HepG2 (cell line): ENCODE data around the gene MAPK13. TPM values are rescaled to one million over a fixed set of nuclear protein-coding genes. Genes with fewer than 3 reads are reported as not detected.

Experiments used
- ATAC-seq: fragments of 200-7000 bp; cut with Tn5 transposase; 3 replicates; pipeline ENCODE4 v1.9.1; 2020; ENCODE audit warnings: mild to moderate bottlenecking, moderate library complexity
- BruUV-seq: library from RNA; stranded (reverse); fragments of 400-500 nt; replicated peaks from 2 replicates; lab custom pipeline; 2021; lab: Mats Ljungman, UMichigan
- CTCF ChIA-PET: fragments of 300-600 bp; formaldehyde crosslinking; extraction: SDS; loops from one replicate; lab custom pipeline; 2021; ENCODE audit warnings: low total read pairs, inconsistent platforms, low intra/inter-chr PET ratio; lab: Yijun Ruan, JAX
- POLR2A ChIA-PET: fragments of 350-600 bp; sonication (Branson Sonifier 250); formaldehyde crosslinking; loops from one replicate; lab custom pipeline; 2020; ENCODE audit warnings: antibody characterized with exemption, inconsistent platforms; lab: Yijun Ruan, JAX
- DNase-seq: peaks from one replicate; pipeline ENCODE4 v3.0.0-alpha.2; 2015; ENCODE audit warnings: low spot score
- FAIRE-seq: peaks from 3 replicates; lab custom pipeline; 2011; peaks lifted over from hg19 to GRCh38; lab: Jason Lieb, UNC
- H2AFZ ChIP-seq: one replicate; pipeline ENCODE4 v1.6.1; 2011; ENCODE audit warnings: low read length, inconsistent platforms
- H3K27ac ChIP-seq: fragments of 300-600 bp; 3 replicates; pipeline ENCODE4 v1.8.0; 2011; ENCODE audit warnings: mixed run types, mild to moderate bottlenecking, mixed read lengths, low read length, inconsistent platforms; ENCODE audit not compliant: insufficient read depth; ENCODE audit errors: extremely low read length
- H3K27me3 ChIP-seq, 2 experiments: fragments of 200-600 bp in 1 of 2; 2 replicates in 1 of 2; 3 replicates in 1 of 2; pipeline versions ENCODE4 v1.6.0 to v1.8.0; 2011; ENCODE audit warnings: low read length in 2 of 2, mild to moderate bottlenecking in 2 of 2, moderate library complexity in 2 of 2, inconsistent platforms in 1 of 2; ENCODE audit not compliant: insufficient read depth in 2 of 2, control insufficient read depth in 1 of 2
- H3K36me3 ChIP-seq, 2 experiments: fragments of 200-600 bp in 1 of 2; replicated peaks in 1 of 2; 2 replicates in 1 of 2; 3 replicates in 1 of 2; pipeline versions ENCODE4 v1.5.1 to v1.8.0; 2011; ENCODE audit warnings: low read length in 2 of 2, inconsistent platforms in 1 of 2; ENCODE audit not compliant: insufficient read depth in 2 of 2, control insufficient read depth in 1 of 2
- H3K4me1 ChIP-seq: 2 replicates; pipeline ENCODE4 v1.5.1; 2012; ENCODE audit warnings: low read length, inconsistent platforms; ENCODE audit not compliant: insufficient read depth
- H3K4me2 ChIP-seq: 2 replicates; pipeline ENCODE4 v1.6.0; 2011; ENCODE audit warnings: low read depth, low read length, inconsistent platforms
- H3K4me3 ChIP-seq, 3 experiments: fragments of 200-600 bp in 1 of 3; sonication (generic), shearing (Covaris generic) in 1 of 3; replicated peaks in 1 of 3; 2 replicates each; pipeline ENCODE4 v1.5.1; 2011 to 2016; ENCODE audit warnings: low read length in 3 of 3, inconsistent platforms in 2 of 3, low read depth in 2 of 3, mild to moderate bottlenecking in 2 of 3, control low read depth in 1 of 3, mixed read lengths in 1 of 3; ENCODE audit not compliant: insufficient read depth in 1 of 3
- H3K79me2 ChIP-seq: one replicate; pipeline ENCODE4 v1.6.1; 2011; ENCODE audit warnings: low read length, inconsistent platforms; ENCODE audit not compliant: insufficient read depth
- H3K9ac ChIP-seq: 2 replicates; pipeline ENCODE4 v1.6.0; 2011; ENCODE audit warnings: mild to moderate bottlenecking, low read depth, low read length, inconsistent platforms; ENCODE audit not compliant: insufficient read depth
- H3K9me3 ChIP-seq: 2 replicates; pipeline ENCODE4 v1.5.1; 2012; ENCODE audit warnings: mild to moderate bottlenecking, low read length
- H4K20me1 ChIP-seq: 2 replicates; pipeline ENCODE4 v1.6.0; 2011; ENCODE audit warnings: inconsistent platforms, mild to moderate bottlenecking, low read length, moderate library complexity; ENCODE audit not compliant: insufficient read depth
- ARNT ChIP-seq: fragments of 450-650 bp; IDR thresholded peaks from 2 replicates; pipeline ENCODE4 v1.6.1; 2017
- DNMT1 ChIP-seq: sonication (generic); formaldehyde crosslinking; IDR thresholded peaks from 2 replicates; pipeline ENCODE4 v1.5.1; 2020; ENCODE audit warnings: mild to moderate bottlenecking, missing genetic modification reagents
- FLYWCH1 ChIP-seq: sonication (generic); formaldehyde crosslinking; IDR thresholded peaks from 2 replicates; pipeline ENCODE4 v1.8.1; 2023; ENCODE audit warnings: mild to moderate bottlenecking, missing genetic modification reagents
- FOXO1 ChIP-seq: sonication (generic); formaldehyde crosslinking; IDR thresholded peaks from 2 replicates; pipeline ENCODE4 v1.4.0; 2020; ENCODE audit warnings: missing genetic modification reagents
- KMT2B ChIP-seq: IDR thresholded peaks from 2 replicates; pipeline ENCODE4 v1.6.1; 2016; ENCODE audit warnings: missing genetic modification reagents, missing compliant biosample characterization
- TAF15 ChIP-seq: fragments of 200-400 bp; formaldehyde crosslinking; IDR thresholded peaks from one replicate; pipeline ENCODE4 v1.6.1; 2018; ENCODE audit warnings: mild to moderate bottlenecking, low read depth, low read length; ENCODE audit not compliant: poor library complexity, severe bottlenecking
- TP53 ChIP-seq: sonication (generic); formaldehyde crosslinking; conservative IDR thresholded peaks from 2 replicates; pipeline ENCODE4 v1.4.0; 2020; ENCODE audit warnings: missing genetic modification reagents
- ZNF674 ChIP-seq: sonication (generic); formaldehyde crosslinking; IDR thresholded peaks from 2 replicates; pipeline ENCODE4 v1.5.0; 2020; ENCODE audit warnings: low read depth, mild to moderate bottlenecking, missing genetic modification reagents
- ZNF75D ChIP-seq: sonication (generic); formaldehyde crosslinking; IDR thresholded peaks from 2 replicates; pipeline ENCODE4 v1.8.1; 2023; ENCODE audit warnings: missing genetic modification reagents, mild to moderate bottlenecking, borderline replicate concordance
- ZNF879 ChIP-seq: sonication (generic); formaldehyde crosslinking; IDR thresholded peaks from 2 replicates; pipeline ENCODE4 v1.8.1; 2023; ENCODE audit warnings: missing genetic modification reagents
- WGBS: methylation state at CpG from one replicate; pipeline ENCODE4 v1.1.6; 2017; ENCODE audit warnings: low lambda C conversion rate; 5-methylcytosine and 5-hydroxymethylcytosine counted together
- in situ Hi-C: cut with HindIII; loops from 2 replicates; pipeline ENCODE4 v1.10.0; 2017; ENCODE audit warnings: low pct_unique_long_range_greater_than_20kb; ENCODE audit not compliant: extremely low pct_ligation_motif_present
- intact Hi-C: fragments of 100-400 bp; cut with micrococcal nuclease; formaldehyde crosslinking; loops from one replicate; pipeline ENCODE4 v1.10.0; 2022; ENCODE audit not compliant: unreplicated experiment
- polyA plus RNA-seq, 8 experiments: library from polyadenylated mRNA; depleted of rRNA in 3 of 8; stranded (reverse) in 7 of 8; unstranded in 1 of 8; fragments of >200 nt; fragmentation: Illumina TruSeq in 4 of 8; extraction: Trizol in 4 of 8; gene quantifications; 2 replicates each; pipeline versions ENCODE4 v1.2.1 to v1.2.3, GENCODE V29; 2011 to 2016; ENCODE audit warnings: low read depth in 4 of 8, missing spikeins in 1 of 8, mixed read lengths in 1 of 8; ENCODE audit not compliant: insufficient read depth in 1 of 8
- total RNA-seq, 5 experiments: library from RNA; depleted of rRNA; stranded (reverse); fragments of >200 nt; fragmentation: Illumina TruSeq; extraction: Trizol; gene quantifications; 2 replicates each; pipeline ENCODE4 v1.2.3, GENCODE V29; 2016; ENCODE audit warnings: low read depth in 1 of 5
- TF ChIP-seq, protein P1 (sequence below): sonication (generic); formaldehyde crosslinking; IDR thresholded peaks from 2 replicates; pipeline ENCODE4 v1.4.0; 2020; ENCODE audit warnings: mild to moderate bottlenecking, low read depth, missing genetic modification reagents
- TF ChIP-seq, protein P2 (sequence below): sonication (generic); formaldehyde crosslinking; IDR thresholded peaks from 2 replicates; pipeline ENCODE4 v1.9.0; 2022; ENCODE audit warnings: missing genetic modification reagents, mild to moderate bottlenecking, borderline replicate concordance
- TF ChIP-seq, protein P3 (sequence below): sonication (generic); formaldehyde crosslinking; conservative IDR thresholded peaks from 2 replicates; pipeline ENCODE4 v1.4.0; 2020; ENCODE audit warnings: mild to moderate bottlenecking, missing genetic modification reagents, moderate library complexity
- TF ChIP-seq, protein P4 (sequence below), 2 experiments: fragments of 450-650 bp in 1 of 2; sonication (generic) in 1 of 2; formaldehyde crosslinking; IDR thresholded peaks; 2 replicates each; pipeline versions ENCODE4 v1.5.0 to v1.8.0; 2020 to 2022; ENCODE audit warnings: mild to moderate bottlenecking in 1 of 2, missing genetic modification reagents in 1 of 2

MAPK13 gene
- total and polyA plus RNA-seq, 2 of the 13 experiments (the other 11 are each of a cell fraction or from before 2014, with no cell fraction given): 12.7 to 43.4 TPM

DNA sequence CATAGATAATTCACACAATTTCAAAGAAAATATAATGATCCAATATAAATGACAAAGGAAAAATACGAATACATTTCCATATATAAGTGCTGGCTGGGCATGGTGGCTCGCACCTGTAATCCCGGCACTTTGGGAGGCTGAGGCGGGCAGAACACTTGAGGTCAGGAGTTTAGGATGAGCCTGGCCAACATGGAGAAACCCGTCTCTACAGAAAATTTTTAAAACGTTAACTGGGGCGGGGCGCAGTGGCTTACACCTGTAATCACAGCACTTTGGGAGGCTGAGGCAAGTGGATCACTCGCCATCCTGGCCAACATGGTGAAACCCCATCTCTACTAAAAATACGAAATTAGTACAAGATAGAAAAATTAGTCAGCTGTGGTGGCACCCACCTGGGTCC, 14.9 kb upstream of the MAPK13 start (continued):
- TF ChIP-seq, protein P1, sequence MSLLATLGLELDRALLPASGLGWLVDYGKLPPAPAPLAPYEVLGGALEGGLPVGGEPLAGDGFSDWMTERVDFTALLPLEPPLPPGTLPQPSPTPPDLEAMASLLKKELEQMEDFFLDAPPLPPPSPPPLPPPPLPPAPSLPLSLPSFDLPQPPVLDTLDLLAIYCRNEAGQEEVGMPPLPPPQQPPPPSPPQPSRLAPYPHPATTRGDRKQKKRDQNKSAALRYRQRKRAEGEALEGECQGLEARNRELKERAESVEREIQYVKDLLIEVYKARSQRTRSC (CRISPR knock-in tag): no peak
- TF ChIP-seq, protein P2, sequence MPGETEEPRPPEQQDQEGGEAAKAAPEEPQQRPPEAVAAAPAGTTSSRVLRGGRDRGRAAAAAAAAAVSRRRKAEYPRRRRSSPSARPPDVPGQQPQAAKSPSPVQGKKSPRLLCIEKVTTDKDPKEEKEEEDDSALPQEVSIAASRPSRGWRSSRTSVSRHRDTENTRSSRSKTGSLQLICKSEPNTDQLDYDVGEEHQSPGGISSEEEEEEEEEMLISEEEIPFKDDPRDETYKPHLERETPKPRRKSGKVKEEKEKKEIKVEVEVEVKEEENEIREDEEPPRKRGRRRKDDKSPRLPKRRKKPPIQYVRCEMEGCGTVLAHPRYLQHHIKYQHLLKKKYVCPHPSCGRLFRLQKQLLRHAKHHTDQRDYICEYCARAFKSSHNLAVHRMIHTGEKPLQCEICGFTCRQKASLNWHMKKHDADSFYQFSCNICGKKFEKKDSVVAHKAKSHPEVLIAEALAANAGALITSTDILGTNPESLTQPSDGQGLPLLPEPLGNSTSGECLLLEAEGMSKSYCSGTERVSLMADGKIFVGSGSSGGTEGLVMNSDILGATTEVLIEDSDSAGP (CRISPR knock-in tag): no peak
- TF ChIP-seq TAF15 (no peak), ZNF879 (CRISPR knock-in tag) (no peak), TP53 (CRISPR knock-in tag) (no peak), ZNF75D (CRISPR knock-in tag) (no peak)

DNA sequence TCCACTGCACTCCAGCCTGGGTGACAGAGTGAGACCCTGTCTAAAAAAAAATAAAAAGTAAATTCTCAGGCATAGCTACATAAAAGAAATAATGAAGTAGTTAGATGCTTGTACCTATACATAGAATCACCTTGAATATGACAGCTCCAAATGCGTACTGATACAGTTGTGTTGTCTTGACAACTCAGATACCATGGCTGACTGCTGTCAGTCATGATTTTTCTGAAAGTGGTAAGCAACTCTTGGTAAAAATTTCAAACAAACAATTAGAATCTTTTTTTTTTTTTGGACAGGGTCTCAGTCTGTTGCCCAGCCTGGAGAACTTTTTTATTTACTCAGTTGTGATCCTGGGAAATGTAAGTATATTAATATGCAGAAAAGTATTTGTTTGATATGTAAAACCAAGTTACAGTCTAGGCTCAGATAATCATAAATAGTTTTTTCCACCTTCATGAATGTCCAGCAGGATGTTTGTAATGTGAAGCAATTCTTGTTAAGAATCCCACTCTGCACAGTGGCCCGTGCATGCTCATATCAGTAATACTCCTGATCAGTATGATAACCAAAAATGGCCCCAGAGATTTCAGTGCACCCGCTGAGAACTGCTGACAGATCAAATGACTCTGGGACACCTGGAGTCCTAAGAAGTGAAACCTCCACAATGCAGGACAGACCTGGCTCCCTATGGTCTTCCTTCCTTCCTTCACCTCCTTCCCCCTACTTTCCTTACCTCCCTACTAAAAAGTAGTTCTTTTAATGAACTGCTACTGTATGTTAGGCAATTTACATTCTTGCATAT, 14.0 kb upstream of the MAPK13 start:
- ChIA-PET POLR2A (no interaction called here), CTCF (no interaction called here)
- intact Hi-C loops: no loop called here
- Histone ChIP-seq H3K9me3 (no peaks in the 10 kb centered on the region), H2AFZ (no peak overlapping the region), H3K4me1 (peaks cover 17% of the 10 kb centered on the region), H3K79me2 (no peaks in the 10 kb centered on the region), H3K9ac (no peak overlapping the region), H3K4me2 (no peak overlapping the region), H3K27me3 (no peaks in the 10 kb centered on the region), H3K4me3 (no peak overlapping the region), H3K27ac (no peak overlapping the region), H4K20me1 (no peaks in the 10 kb centered on the region), H3K36me3 (peaks cover 2 to 4% of the 10 kb centered on the region in 2 experiments; a peak in 3 of 5 replicates)
- WGBS: 98% methylated on average over 3 of the region's 3 CpGs
- no peak for DNase-seq
- in situ Hi-C loops: no loop called here
- no peak for FAIRE-seq
- no TSS peak for BruUV-seq
- no peak for ATAC-seq
- TF ChIP-seq, protein P3, sequence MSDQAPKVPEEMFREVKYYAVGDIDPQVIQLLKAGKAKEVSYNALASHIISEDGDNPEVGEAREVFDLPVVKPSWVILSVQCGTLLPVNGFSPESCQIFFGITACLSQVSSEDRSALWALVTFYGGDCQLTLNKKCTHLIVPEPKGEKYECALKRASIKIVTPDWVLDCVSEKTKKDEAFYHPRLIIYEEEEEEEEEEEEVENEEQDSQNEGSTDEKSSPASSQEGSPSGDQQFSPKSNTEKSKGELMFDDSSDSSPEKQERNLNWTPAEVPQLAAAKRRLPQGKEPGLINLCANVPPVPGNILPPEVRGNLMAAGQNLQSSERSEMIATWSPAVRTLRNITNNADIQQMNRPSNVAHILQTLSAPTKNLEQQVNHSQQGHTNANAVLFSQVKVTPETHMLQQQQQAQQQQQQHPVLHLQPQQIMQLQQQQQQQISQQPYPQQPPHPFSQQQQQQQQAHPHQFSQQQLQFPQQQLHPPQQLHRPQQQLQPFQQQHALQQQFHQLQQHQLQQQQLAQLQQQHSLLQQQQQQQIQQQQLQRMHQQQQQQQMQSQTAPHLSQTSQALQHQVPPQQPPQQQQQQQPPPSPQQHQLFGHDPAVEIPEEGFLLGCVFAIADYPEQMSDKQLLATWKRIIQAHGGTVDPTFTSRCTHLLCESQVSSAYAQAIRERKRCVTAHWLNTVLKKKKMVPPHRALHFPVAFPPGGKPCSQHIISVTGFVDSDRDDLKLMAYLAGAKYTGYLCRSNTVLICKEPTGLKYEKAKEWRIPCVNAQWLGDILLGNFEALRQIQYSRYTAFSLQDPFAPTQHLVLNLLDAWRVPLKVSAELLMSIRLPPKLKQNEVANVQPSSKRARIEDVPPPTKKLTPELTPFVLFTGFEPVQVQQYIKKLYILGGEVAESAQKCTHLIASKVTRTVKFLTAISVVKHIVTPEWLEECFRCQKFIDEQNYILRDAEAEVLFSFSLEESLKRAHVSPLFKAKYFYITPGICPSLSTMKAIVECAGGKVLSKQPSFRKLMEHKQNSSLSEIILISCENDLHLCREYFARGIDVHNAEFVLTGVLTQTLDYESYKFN (CRISPR knock-in tag): no peak
- no peak for TF ChIP-seq DNMT1
- TF ChIP-seq ARNT: no peak
- no peak for TF ChIP-seq FLYWCH1
- TF ChIP-seq KMT2B (CRISPR knock-in tag): no peak
- no peak for TF ChIP-seq ZNF674 (CRISPR knock-in tag)
- TF ChIP-seq FOXO1 (CRISPR knock-in tag): no peak
- TF ChIP-seq, protein P4, sequence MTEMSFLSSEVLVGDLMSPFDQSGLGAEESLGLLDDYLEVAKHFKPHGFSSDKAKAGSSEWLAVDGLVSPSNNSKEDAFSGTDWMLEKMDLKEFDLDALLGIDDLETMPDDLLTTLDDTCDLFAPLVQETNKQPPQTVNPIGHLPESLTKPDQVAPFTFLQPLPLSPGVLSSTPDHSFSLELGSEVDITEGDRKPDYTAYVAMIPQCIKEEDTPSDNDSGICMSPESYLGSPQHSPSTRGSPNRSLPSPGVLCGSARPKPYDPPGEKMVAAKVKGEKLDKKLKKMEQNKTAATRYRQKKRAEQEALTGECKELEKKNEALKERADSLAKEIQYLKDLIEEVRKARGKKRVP (CRISPR knock-in tag; IDR thresholded peaks at IDR 0.05): no peak
